Activated CD4-positive, alpha-beta T cell treated with anti-CD3 and anti-CD28 coated beads for 48 hours (primary cell): ENCODE results near the gene SPSB3.

Experiments used
- DNase-seq: peaks from one replicate; pipeline ENCODE4 v3.0.0-alpha.2; 2020

The SPSB3 gene

DNA sequence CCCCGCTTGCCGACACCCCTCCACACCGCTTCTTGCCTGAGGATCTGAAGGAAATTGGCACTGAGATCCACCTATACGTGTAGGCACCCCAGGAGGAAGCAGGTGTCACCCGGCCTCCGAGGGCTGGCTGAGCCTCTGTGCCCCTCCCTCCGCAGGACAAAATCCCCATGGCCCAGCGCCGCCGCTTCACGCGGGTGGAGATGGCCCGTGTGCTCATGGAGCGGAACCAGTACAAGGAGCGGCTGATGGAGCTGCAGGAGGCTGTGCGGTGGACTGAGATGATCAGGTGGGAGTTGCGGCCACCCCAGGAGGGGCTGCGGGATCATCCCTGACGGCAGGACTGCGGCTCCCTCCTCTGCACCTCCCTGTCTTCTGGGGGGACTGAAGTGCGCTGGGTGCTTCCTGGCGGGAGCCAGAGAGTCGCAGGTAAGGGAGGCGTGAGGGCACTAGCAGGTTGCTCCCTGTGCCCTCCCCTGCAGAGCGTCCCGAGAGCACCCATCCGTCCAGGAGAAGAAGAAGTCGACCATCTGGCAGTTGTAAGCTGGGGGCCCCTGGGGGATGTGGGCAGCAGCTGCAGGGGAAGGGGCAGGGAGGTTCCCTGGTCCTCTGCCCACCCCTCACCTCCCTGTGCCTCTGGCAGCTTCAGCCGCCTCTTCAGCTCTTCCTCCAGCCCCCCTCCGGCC lies 20.0 kb downstream of the SPSB3 start:
- no peak for DNase-seq

- DNase-seq: no peak
Observed at GRCh38 chr16:1761751-1762150, 20.6 kb downstream of the SPSB3 start.

- no peak for DNase-seq
Observed at GRCh38 chr16:1760911-1761310, 21.5 kb downstream of the SPSB3 start.

DNA sequence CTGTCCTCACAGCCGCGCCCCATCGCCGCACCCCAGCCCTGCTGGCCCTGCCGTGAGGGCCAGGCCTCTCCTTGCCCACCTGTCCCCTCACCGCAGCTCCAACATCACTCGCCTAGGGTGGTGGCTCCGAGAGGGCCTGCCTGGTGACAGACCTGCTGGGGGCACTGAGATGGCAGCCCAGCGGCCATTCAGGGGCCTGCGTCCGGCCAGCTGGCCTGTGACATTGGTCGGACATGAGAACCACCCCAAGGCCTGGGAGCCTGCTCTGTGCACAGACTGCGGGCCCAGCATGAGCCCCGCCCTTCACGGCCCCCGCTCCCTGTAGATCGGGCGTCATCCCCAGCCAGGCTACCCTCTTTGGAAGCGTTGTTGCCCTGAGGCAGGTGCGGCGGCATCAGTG lies 22.9 kb downstream of the SPSB3 start:
- DNase-seq: no peak

- DNase-seq: no peak
Observed at GRCh38 chr16:1758923-1759322, 23.4 kb downstream of the SPSB3 start.

GRCh38 chr16:1757714-1758461 lies 24.5 kb downstream of the SPSB3 start:
- no peak for DNase-seq

DNA sequence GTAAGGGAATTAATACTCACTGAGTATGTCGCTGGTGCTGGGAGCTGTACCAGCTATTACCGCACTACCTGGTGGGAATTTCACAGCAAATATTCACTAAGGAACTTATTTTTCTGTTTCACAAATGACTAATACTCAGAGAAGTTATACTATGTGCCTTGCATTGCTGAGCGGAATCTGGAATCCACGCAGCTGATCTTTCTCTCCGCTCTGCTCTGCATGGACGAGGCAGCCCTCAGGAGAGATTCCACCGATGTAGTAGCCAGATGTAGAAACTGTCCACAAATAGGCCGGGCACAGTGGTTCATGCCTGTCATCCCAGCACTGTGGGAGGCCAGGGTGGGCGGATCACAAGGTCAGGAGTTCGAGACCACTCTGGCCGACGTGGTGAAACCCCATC lies 28.2 kb downstream of the SPSB3 start:
- DNase-seq: no peak

GRCh38 chr16:1752853-1753252 lies 29.5 kb downstream of the SPSB3 start:
- DNase-seq: no peak

GRCh38 chr16:1751946-1752345 lies 30.4 kb downstream of the SPSB3 start:
- no peak for DNase-seq

DNA sequence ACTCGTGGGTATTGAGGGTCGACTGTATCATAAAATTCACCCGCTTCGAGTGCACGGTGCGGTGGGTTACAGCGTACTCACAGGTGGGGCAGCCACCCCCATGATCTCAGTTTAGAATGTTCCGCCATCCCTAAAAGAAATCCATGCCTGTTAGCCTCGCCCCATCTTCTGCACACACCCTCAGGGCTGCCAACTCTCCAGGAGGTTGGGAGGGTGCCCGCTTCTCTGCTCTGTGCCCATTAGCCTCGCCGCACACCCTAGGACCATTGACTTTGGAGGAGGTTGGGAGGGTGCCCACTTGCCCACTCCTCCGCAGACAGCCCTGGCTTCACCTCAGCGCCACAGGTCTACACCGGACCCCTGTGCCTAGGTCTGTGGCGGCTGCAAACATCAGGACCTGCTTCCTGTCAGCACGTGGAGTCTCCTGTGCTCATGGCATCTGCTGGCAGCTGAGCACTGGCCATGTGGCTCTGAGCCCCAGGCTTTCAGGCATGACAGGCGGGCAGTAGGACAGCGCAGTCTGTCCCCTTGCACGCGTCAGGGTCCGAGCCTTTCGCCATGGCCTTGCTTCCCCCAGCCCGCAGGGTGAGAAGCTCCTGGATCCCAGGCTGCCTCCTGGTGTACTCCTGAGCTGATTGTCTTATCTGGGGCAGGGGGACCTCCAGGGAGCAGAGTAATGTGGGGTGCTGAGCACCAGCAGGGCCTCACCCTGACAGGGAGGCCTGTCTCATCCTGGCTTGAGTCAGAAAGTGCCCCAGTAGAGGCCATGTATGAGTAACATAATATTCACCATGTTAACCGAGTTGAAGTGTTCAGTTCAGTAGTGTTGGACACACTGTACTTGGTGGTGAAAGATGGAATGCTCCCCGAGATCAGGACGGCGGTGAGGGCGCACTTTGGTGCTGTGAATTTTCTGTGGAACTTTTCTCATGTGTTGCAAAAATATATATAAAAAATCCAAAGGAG lies 32.9 kb downstream of the SPSB3 start:
- no peak for DNase-seq

DNA sequence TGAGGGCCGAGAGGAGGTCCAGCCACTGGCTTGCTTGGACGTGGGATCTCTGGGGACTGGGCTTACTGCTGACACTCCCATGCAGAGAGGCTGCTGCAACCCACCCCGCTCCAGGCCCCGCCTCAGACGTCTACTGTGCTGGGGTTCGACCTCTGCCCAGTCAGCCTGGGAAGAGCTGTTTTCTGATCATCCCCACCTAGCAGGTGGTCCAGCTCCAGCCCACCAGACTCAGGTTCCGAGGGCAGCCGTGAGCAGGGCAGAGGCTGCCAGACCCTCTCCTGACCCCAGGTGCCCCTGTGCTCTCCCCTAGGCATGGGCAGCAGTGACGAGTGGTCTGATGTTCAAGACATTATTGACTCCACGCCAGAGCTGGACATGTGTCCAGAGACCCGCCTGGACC lies 34.4 kb downstream of the SPSB3 start:
- no peak for DNase-seq

GRCh38 chr16:1746693-1747195 lies 35.6 kb downstream of the SPSB3 start:
- no peak for DNase-seq

DNA sequence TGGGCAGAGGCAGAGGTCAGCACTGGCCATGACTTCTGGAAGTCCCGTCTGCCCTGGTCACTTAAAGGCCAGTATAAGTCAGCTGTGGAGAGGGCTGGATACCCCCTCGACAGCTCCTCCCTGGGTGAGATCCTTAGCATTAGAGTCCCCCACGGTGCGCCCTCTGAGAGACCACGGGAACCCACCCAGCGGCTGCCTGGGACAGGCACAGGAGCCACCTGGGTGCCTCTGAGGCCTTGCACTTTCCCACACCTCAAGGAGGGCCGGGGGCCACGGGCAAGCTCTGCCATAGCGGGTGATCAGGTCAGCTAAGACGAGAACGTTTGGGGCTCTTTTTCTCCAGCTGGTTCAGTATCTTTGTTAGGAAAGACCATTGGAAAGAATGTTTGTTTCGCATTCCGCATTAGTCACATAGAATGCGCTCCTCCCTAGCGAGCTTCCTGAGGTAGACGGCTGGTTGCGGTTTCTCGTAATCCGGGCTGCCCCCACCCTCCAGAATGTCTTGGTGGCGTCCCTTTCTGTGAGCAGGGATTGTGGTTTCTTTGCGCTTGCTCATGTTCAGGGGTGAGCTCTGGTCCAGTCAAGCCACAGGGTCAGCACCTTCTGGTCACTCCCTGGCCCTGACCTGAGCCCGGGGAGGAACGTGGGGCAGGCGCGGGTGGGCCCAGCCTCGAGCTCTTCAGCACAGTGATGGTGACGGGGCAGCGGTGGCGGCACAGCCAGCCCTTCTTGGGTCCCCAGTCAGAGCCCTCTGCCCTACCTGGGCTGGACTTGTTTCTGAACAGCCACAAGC lies 36.3 kb downstream of the SPSB3 start:
- DNase-seq: no peak

DNA sequence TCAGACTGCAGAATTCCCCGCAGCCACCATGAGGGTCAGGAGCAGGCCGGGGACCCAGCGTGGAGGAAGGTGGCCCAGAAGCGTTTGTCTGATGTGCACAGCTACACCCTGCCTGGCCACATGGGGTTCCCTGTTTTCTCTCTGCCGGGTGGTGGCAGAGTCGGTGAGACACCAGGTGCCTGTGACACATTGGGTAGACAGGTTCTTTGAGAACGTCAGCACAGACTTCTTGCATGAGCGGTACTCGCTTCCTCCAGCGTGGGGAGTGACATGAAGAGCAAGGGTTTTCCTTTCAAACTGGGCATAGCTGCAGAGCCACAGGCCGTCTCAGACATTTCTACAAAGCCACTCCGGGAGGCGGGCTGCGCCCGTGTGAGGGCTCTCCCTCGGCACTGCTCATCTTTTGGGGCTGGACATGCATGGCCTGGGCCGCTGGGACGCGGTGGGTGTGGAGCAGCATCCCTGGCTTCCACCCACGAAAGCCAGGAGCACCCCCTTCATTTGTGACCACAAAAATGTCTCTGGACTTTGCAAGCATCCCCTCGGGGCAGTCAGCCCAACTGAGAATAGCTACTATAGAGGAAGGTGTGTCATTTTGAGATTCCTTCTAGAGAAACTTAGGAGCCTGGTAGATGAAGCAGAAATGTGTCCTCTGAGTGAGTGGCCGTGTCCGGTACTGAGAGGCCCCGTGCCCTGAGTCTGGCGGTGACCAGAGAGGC lies 37.0 kb downstream of the SPSB3 start:
- DNase-seq: no peak

- DNase-seq: no peak
Observed at GRCh38 chr16:1744338-1744840, 38.0 kb downstream of the SPSB3 start.

DNA sequence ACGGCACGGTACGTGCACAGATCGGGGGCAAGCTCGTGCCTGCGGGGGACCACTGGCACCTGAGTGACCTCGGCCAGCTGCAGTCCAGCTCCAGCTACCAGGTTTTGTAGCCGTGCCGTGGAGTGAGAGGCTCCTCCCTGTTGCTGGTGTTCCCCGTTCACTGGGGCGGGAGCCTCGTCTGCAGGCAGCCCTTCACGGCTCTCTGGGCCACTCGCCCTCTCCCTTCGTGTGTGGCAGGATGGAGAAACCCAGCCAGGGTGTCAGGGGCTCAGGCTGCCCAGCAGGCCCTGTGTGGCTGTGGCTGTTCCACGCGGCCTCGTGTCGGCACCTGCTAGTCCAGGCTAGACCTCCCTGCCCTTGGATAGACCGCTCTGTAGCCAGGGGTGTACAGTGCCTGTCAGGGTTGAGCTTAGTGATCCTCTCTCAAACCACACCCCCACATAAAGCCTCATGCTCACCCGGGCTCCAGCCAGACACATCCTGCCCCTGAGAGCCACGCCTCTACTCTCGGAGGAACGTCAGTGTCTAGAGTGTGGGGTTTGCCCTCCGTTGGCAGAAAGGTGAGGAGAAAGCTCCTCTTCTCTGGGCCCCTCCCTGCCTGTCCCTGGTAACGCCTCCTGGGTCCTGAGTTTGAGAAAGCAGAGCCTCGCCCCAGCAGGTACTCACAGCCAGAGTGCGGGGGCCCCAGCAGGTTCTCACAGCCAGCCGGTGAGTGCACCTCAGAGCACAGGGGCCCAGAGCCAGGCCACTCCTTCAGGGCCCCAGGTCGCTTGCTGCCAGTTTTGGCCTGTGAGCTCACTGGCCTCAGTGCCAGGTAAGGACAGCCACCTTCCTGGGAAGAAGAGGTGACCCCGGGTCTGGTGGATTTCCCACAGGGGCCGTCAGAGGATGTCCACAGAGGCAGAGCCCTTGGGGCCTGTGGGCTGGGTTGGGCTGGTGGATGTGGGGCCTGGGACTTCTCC lies 38.7 kb downstream of the SPSB3 start:
- DNase-seq: no peak

DNA sequence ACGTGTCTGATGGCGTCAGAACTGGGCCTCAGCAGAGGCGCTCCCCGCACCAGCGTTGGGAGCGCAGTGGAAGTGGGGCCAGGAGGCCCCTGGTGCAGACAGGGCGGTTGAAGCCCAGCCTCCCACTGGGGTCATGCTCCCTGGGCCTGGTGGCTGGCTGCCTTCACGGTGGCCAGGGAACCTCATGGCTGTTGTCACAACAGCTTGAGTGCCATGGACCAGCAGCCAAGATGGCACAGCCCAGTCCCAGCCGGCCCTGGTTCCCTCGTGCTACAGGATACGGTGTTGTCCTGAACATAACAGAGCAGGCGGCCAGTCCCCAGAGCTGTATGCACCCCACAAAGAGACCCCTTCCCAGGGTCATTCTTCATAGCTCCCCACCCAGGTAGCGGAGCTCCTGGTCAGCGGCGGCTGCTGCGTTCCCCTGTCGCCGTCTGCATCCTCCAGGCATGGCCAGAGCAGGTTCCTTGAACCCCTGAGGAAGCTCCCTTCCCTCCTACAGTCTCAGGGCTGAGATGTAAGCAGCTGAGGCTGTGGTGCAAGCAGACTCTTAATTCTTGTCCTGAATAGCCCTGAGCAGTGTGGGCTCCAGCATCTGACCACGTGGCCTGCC lies 40.7 kb downstream of the SPSB3 start:
- DNase-seq: no peak

- no peak for DNase-seq
Observed at GRCh38 chr16:1740781-1741490, 41.4 kb downstream of the SPSB3 start.

GRCh38 chr16:1740234-1740633 lies 42.1 kb downstream of the SPSB3 start:
- no peak for DNase-seq
